ENCODE measurements around the gene CCDC50. TPM values are rescaled to one million over a fixed set of nuclear protein-coding genes. Genes with fewer than 3 reads are reported as not detected.

CCDC50 gene
- total RNA-seq, 1 experiment from 2014 or later: 21.0 TPM

DNA sequence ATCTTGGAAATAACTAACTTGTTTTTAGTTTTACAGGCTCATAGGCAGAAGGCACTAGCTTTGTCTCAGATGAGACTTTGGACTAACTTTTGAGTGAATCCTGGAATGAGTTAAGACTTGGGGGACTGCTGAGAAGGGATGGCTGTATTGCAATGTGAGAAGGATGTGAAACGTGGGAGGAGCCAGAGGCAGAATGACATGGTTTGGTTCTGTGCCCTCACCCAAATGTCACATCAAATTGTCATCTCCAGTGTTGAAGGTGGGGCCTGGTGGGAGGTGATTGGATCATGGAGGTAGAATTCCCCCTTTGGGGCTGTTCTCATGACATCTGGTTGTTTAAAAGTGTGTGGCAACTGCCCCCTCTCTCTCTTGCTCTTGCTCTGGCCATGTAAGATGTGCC is 28.8 kb upstream of the CCDC50 start:
- no CpG with 5 or more reads among the region's 1 CpG for WGBS (ENCODE audit: extremely low coverage, insufficient read length, low lambda C conversion rate)

More for the DNA sequence above, 28.8 kb upstream of the CCDC50 start:
- no peak overlapping the region for H2BK20ac ChIP-seq (ENCODE audit: low read depth, low read length, poor library complexity, severe bottlenecking)
- H4K8ac ChIP-seq (replicated peaks; ENCODE audit: insufficient read length, low read depth, low read length): no peak overlapping the region
- no peak overlapping the region for H2BK120ac ChIP-seq (ENCODE audit: low read depth, low read length, poor library complexity, severe bottlenecking)
- no peak overlapping the region for H2AFZ ChIP-seq (ENCODE audit: low read length)
- H2BK12ac ChIP-seq (ENCODE audit: insufficient read length, low read depth, low read length): no peak overlapping the region
- no peak overlapping the region for H3K23ac ChIP-seq (ENCODE audit: insufficient read length, low read depth, low read length)
- no peak overlapping the region for H3K4me3 Mint-ChIP-seq
- no peak overlapping the region for H4K91ac ChIP-seq (ENCODE audit: insufficient read length, low read depth, low read length)
- no peaks in the 10 kb centered on the region for H3K9me3 ChIP-seq (ENCODE audit: control insufficient read depth, low read depth, low read length)
- no peaks in the 10 kb centered on the region for H4K20me1 ChIP-seq (ENCODE audit: control insufficient read depth, insufficient read depth, insufficient read length)
- H3K79me1 ChIP-seq (ENCODE audit: insufficient read depth, low read depth, low read length, poor library complexity, severe bottlenecking): no peaks in the 10 kb centered on the region
- no peak overlapping the region for H2BK5ac ChIP-seq (ENCODE audit: insufficient read length, low read length)
- DNase-seq: no peak
- TF ChIP-seq, protein P1, sequence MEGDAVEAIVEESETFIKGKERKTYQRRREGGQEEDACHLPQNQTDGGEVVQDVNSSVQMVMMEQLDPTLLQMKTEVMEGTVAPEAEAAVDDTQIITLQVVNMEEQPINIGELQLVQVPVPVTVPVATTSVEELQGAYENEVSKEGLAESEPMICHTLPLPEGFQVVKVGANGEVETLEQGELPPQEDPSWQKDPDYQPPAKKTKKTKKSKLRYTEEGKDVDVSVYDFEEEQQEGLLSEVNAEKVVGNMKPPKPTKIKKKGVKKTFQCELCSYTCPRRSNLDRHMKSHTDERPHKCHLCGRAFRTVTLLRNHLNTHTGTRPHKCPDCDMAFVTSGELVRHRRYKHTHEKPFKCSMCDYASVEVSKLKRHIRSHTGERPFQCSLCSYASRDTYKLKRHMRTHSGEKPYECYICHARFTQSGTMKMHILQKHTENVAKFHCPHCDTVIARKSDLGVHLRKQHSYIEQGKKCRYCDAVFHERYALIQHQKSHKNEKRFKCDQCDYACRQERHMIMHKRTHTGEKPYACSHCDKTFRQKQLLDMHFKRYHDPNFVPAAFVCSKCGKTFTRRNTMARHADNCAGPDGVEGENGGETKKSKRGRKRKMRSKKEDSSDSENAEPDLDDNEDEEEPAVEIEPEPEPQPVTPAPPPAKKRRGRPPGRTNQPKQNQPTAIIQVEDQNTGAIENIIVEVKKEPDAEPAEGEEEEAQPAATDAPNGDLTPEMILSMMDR (conservative IDR thresholded peaks at IDR 0.05): no peak
- no peak overlapping the region for H2AK5ac ChIP-seq (ENCODE audit: insufficient read length, low read length)
- no peaks in the 10 kb centered on the region; the same call in 1 of the 2 replicates for H3K4me1 ChIP-seq (ENCODE audit: insufficient read depth, low read length)
- no peaks in the 10 kb centered on the region for H3K27me3 ChIP-seq (ENCODE audit: insufficient read depth, low read length)
- H3K4ac ChIP-seq (ENCODE audit: low read depth, low read length): no peak overlapping the region
- H3K9me3 Mint-ChIP-seq: no peaks in the 10 kb centered on the region
- no peaks in the 10 kb centered on the region; the same call in 1 of the 2 replicates for H3K27me3 Mint-ChIP-seq (ENCODE audit: low read depth)
- no peak overlapping the region for H3K9ac ChIP-seq (ENCODE audit: extremely low read depth, insufficient read length, low read length)
- H3K27ac Mint-ChIP-seq: no peak overlapping the region; a peak in 1 of 7 replicates
- no peak overlapping the region for H2BK15ac ChIP-seq (ENCODE audit: low read depth, low read length)
- no peaks in the 10 kb centered on the region for H3K23me2 ChIP-seq (ENCODE audit: insufficient read length, low read depth, low read length, poor library complexity, severe bottlenecking)
- no peaks in the 10 kb centered on the region for H3K79me2 ChIP-seq (ENCODE audit: insufficient read depth, low read length)
- H3K18ac ChIP-seq (ENCODE audit: insufficient read length, low read depth, low read length): no peak overlapping the region
- peaks cover 15 to 25% of the 10 kb centered on the region in 2 experiments for H3K4me1 Mint-ChIP-seq
- H3K27ac ChIP-seq (ENCODE audit: insufficient read length, low read depth, low read length): no peak overlapping the region
- no peaks in the 10 kb centered on the region for H3K36me3 Mint-ChIP-seq (ENCODE audit: insufficient read depth in 1 of 3, low read depth in 3 of 3)
- H3K56ac ChIP-seq (ENCODE audit: insufficient read length, low read depth, low read length): no peak overlapping the region
- H4K5ac ChIP-seq (ENCODE audit: insufficient read length, low read depth, low read length): no peak overlapping the region
- H3K14ac ChIP-seq (ENCODE audit: insufficient read depth, low read length): no peak overlapping the region
- H3T11ph ChIP-seq (ENCODE audit: low read length): no peak overlapping the region
- H3K4me2 ChIP-seq (ENCODE audit: insufficient read depth, insufficient read length, low read length): no peak overlapping the region

Data from H9 (cell line).